Hematopoietic multipotent progenitor cell (in vitro differentiated cells): Measurements from ENCODE around the gene PLXNA4. TPM values are rescaled to one million over a fixed set of nuclear protein-coding genes. Genes with fewer than 3 reads are reported as not detected.
A peak's percentile ranks its signal among the peaks of the same experiment; 100 is the strongest.

ENCODE experiments used
- DNase-seq, 3 donors: peaks; one replicate each; pipeline ENCODE4 v3.0.0-alpha.2; 2011 to 2015; ENCODE audit warnings: low read depth in 2 of 3, low spot score in 2 of 3
- total RNA-seq: library from RNA; depleted of rRNA; stranded (reverse); fragments of >200 nt; gene quantifications from one replicate; pipeline ENCODE4 v1.2.3, GENCODE V29; 2012

Gene PLXNA4
- total RNA-seq, 1 donor, result 0.27 TPM

GRCh38 chr7:132446666-132447278 is 129.5 kb downstream of the PLXNA4 start:
- no peak for DNase-seq

GRCh38 chr7:132446260-132446659 is 130.0 kb downstream of the PLXNA4 start:
- DNase-seq, result no peak

DNA sequence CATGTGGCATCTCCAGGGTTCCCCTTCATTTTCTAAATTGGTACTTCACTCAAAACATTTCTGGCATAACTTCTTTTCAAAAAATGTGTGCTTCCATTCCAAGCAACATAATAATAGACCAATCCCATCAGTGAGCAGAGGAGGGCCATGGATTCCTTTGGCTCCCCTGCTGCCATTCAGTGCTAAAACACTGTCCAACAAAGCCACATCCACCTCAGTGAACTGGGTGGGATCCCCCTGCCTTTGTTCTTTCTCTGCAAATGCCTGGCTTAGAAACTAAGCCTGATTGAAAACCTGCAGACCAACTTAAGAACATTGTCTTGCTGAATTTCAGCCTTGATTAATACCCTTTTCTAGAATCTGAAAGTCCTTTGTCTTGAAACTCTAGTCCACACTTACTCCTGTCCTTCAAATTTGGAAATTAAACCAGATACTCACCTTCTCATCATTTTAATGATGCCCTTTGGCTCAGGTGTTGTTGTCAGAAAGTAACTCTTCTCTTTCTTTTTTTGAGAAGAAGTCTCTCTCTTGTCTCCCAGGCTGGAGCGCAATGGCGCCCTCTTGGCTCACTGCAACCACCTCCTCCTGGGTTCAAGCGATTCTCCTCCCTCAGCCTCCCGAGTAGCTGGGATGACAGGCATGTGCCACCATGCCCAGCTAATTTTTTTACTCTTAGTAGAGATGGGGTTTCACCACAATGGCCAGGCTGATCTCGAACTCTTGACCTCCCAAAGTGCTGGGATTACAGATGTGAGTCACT is 132.3 kb downstream of the PLXNA4 start:
- DNase-seq, result no peak

- DNase-seq, result no peak
These were observed 134.3 kb downstream of the PLXNA4 start for GRCh38 chr7:132441935-132442334.

DNA sequence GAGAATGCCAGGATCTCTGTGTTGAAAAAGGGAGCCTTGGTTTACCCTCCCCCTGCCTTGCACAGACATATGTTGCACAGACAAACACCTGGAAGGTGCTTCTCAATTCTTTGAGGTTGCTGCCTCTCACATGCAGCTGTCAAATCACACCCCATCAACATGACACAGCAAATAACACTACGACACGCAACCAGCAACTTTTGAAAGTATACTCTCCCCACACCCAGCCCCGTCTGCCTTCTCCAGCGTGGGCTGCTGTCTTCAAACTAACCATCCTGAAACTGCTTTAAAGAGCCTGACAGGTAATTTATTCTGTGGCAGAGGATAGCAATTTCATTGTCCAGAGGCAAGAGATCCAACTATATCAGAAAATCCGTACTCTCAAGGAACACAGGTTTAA is 136.1 kb downstream of the PLXNA4 start:
- no peak for DNase-seq

DNA sequence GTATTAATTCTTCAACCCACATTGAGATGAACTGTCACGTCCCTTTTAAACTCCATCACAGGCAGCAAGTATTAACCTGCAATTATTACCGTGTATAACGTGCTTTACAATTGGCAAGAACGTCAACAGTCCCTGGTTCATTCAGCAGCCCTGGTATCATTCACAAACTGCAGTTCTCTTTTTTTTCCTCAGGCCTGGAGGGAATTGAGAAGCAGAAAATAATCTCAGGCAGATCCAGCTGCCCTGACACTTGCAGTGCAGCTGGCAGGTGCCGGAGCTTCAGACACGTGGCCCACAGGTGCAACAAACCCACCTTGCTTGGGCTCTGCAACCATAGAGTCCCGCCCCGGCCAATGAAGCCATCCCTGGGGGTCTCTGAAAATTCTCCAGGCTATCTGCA is 137.3 kb downstream of the PLXNA4 start:
- no peak for DNase-seq

- DNase-seq, result peak in 2 of 3 donors; percentile 37 to 64
These were observed 138.5 kb downstream of the PLXNA4 start for GRCh38 chr7:132437730-132438129.

- no peak for DNase-seq
These were observed 140.1 kb downstream of the PLXNA4 start for GRCh38 chr7:132436121-132436520.

- peak in 1 of 3 donors; percentile 21 for DNase-seq
These were observed 141.0 kb downstream of the PLXNA4 start for GRCh38 chr7:132435016-132435990.

DNA sequence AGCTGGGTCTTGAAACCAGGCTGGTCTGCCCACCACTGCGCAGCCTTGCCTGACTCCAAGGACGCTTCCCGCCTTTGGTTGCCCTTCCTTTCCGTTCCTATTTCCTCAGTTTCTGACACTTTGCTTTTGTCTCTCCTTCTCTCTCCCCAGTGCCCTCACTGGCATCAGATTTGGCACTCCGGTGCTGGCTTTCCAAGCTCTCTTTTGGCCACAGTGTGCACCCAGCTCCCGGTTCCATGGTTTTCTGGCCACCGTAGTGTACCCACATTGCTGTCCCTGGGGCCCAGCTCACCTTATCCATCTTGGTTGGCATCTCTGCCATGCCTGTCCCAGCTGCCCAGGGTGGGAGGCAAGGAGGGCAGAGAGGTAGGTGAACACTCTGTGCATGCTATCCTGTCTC is 142.2 kb downstream of the PLXNA4 start:
- no peak for DNase-seq

- DNase-seq, result peak in 1 of 3 donors; percentile 54
These were observed 143.0 kb downstream of the PLXNA4 start for GRCh38 chr7:132433301-132433700.

DNA sequence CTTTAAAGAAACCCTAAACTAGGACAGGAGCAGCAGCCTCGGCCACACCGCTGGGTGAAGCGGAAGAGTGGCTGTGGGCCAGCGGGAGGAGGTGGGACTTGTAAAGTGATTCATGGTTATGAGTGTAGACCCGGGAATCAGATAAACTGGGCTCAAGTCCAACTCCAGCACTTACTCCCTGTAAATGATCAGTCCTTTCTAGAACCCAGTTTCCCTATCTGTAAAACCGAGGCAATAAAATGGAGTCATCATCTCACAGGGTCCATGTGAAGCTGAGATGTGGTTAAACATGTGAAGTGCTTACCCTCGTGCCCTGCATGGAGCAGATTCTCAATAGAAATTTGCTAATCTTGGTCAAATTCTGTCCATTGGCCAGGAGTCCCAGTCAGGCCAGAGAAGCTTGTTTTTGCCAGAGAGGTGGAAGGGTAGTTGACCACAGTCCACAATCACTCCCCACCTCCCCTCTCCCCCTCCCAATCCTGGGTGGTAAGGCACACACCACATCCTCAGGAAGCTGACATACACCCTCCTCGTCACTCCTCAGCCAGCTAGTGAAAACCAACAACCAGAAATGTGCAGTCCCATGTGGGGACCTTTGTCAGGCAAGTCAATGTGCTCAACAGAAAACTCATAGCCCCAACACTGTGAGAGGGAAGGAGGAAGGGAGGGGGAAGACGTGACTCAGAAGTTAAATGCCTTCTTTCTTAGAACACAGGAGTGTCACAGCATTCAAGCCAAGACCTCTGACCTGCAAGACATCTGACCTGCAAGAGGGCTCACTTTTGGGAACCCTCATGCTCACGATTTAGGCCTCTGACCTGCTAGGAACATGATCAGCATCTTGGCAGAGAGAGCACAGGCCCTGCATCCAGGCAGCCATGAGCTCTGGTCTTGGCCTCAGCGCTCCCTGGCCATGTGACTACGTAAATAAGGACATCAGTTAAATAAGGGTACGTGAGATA is 145.1 kb downstream of the PLXNA4 start:
- peak in 2 of 3 donors; percentile 61 to 75 for DNase-seq

- no peak for DNase-seq
These were observed 146.0 kb downstream of the PLXNA4 start for GRCh38 chr7:132430041-132430855.

DNA sequence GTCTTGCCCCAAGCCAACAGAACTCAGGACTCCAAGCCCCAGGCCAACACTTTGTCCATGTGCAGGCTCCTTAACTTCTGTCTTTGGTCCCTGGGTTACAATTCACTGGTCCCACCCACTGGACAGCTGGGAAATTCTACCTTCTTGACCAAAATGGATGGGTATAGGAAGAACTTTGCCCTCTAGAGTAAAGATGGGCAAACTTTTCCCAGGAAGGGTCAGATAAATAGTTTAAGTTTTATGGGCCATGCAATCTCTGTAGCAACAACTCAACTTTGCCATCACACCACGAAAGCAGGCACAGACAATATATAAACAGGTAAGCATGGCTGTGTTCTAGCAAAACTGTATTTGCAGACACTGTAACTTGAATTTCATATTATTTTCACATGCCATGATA is 147.1 kb downstream of the PLXNA4 start:
- DNase-seq, result no peak

GRCh38 chr7:132428247-132428919 is 147.9 kb downstream of the PLXNA4 start:
- no peak for DNase-seq

DNA sequence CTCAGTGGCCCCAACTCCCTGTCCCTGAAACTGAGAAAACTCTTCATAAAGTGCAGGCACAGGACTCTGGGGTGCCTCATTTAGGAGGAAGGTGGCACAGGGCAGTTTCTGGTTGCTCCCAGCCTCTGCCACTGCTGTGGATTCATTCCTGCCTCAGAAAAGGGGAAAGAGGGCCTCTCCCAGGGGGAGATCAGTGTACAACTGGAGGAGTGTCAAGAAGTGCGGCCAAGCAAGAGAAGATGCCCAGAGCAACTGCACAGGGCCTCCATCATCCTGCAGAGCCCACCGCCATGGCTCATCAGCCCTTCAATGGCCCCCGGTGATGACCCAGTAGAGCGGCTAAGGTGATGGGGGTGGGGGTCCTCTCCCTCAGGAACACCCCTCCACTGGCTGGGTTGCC is 150.3 kb downstream of the PLXNA4 start:
- DNase-seq, result no peak

DNA sequence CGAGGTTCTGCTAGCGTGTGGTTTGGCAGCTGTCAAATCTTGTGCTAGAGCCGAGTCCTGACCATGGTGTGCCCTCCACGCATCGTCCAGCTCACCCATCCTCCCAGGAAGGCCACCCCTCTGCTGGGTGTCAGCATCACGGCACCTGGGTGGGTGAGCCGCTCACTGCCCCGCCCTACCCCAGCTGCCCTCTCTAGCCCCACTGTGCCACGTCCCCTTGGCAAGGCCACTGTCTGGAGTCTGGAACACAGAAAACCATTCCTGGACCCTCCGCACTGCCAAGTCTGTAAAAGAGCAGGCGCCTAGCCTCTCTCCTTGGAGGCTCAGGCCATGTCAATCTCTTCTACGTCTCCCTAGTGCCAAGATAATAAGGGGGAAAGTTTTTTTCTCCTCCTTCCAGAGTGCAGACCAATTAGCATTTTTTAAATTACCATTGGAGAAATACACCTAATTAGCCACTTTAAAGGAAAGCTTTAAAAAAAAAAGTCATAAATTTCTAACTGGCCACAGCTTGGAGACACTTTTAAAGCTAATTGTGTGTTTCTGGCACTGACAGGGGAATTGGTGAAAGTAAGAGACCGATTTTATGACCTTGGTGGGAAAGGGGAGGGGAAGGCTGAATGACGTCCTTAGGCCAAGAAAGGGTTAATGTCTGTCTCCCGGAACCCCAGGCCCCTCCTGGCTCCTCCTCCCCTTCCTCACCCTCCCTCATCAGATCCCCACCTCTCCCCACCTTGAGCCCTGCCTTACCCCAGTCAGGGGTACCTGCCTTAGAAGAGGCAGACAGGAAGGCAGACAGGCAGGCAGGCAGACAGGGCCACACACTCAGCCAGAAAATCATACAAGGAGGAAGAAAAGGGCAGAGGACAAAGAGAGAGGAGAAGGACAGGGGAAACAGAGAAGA is 151.2 kb downstream of the PLXNA4 start:
- DNase-seq, result no peak

DNA sequence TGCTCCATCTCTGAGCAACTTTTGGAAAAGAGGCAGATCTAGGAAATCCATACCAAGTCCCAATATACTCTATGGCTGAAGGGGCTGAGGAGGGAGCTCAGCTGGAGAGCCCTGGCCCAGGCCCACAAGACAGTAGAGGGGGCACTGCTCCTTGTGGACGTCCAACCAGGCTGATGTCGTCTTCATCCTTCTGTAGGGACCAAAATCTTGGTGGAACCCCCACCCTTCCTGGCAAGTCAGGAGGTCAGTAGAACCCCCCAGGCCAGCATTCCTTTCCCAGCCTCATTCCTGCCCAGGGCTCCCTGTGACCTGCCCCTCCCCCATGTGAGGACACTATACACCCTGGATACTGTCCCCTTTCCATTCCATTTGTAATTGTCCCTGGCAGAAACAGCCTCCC is 152.0 kb downstream of the PLXNA4 start:
- DNase-seq, result no peak
